ENCODE results near the gene TMEM179. TPM values are rescaled to one million over a fixed set of nuclear protein-coding genes. Genes with fewer than 3 reads are reported as not detected.

Gene TMEM179
- total and polyA plus RNA-seq, 10 of the 15 experiments (the other 5 are each of a cell fraction or from before 2014, with no cell fraction given) = not detected

DNA sequence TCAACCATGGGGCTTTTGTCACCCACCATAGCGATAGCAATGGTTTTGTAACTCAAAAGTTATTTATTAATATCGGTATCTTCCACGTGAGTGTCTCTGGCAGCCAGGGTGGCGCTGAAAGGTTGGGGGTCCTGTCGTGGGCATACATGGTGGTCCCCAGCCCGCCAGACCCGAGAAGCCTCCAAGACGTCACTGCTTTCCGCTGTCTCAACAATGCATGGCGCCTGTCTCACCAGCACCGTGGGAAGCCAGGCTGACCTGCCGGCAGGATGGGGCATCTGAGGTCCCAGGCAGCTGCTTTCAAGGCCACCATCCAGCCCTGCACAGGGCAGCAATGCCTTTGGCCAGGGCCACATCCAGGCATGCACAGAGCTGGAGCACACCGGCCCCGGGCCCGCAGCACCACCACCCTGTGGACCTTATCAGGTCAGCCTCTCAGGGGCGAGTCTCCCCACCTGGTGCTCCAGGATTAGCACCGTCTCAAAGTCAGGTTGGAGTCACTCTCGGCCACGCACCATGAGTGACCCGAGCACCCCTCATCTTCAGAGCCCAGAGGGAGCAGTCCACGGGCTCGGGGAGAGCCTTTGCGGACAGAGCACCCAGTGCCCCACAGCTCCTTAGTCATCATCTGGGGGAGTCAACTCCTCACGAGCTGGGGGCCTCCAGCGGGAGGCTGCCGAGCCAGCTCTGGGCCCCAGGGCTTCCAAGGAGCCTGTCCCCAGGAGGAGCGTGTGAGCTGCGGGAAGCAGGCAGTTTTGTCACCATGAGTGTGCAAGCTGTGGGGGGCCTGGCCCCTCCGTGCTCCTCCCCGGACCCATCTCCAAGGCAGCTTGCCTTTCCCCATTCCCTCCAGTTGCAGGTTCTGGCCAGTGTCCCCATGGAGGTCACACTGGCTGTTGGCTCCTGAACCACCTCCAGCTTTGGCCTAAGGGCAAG, 39.6 kb downstream of the TMEM179 start:
- intact Hi-C loops (cut with micrococcal nuclease; ENCODE audit: unreplicated experiment) (loop anchor here (1.0 to 2.0 kb wide), 2 partner anchors 428 to 487 kb away; no protein-coding TSS in a partner anchor), in situ Hi-C loops (cut with MboI) (loop anchor here (5.0 kb wide), 2 partner anchors 423 to 488 kb away; no protein-coding TSS in a partner anchor)
- Histone ChIP-seq H3K4me2 (ENCODE audit: control insufficient read depth, insufficient read depth) (no peak overlapping the region), H4K20me1 (ENCODE audit: control insufficient read depth, insufficient read depth) (no peaks in the 10 kb centered on the region), H3K4me3 (no peak overlapping the region), H3K9ac (ENCODE audit: control insufficient read depth, insufficient read depth, low read length) (no peak overlapping the region), H2AFZ (ENCODE audit: control insufficient read depth, low read depth, low read length) (no peak overlapping the region), H3K79me2 (ENCODE audit: control insufficient read depth, insufficient read depth, low read length) (no peaks in the 10 kb centered on the region), H3K9me3 (replicated peaks; ENCODE audit: control insufficient read depth, insufficient read depth, low read length) (no peaks in the 10 kb centered on the region), H3K36me3 (ENCODE audit: control insufficient read depth in 2 of 2, insufficient read depth in 2 of 2, low read length in 1 of 2) (no peaks in the 10 kb centered on the region), H3K27me3 (replicated peaks in 1 of 2; ENCODE audit: control insufficient read depth in 2 of 2, insufficient read depth in 2 of 2, low read length in 1 of 2) (peaks cover 0 to 8% of the 10 kb centered on the region in 2 experiments; a peak in 2 of 4 replicates), H3K27ac (ENCODE audit: control insufficient read depth, insufficient read depth) (no peak overlapping the region), H3K4me1 (ENCODE audit: control insufficient read depth, insufficient read depth, low read length) (no peaks in the 10 kb centered on the region)
- FAIRE-seq = no peak
- POLR2A ChIA-PET = no interaction called here
- RAD21 ChIA-PET (ENCODE audit: unreplicated experiment) = interaction anchor here (0.9 to 1.8 kb wide), 3 partner anchors 436 to 487 kb away, joined by 3 to 11 read pairs (median 3); no protein-coding TSS in a partner anchor
- ATAC-seq = no peak
- SMC1A ChIA-PET (ENCODE audit: uncharacterized antibody, unreplicated experiment) = interaction anchor here (1.0 kb wide), 1 partner anchor 471 kb away, joined by 3 read pairs; no protein-coding TSS in a partner anchor
- no peak for TF ChIP-seq POU2F2 (IDR thresholded peaks at IDR 0.05; ENCODE audit: borderline replicate concordance, low read depth, low read length)
- TF ChIP-seq RB1 (IDR thresholded peaks at IDR 0.05; ENCODE audit: borderline replicate concordance) = no peak
- TF ChIP-seq, protein P1, sequence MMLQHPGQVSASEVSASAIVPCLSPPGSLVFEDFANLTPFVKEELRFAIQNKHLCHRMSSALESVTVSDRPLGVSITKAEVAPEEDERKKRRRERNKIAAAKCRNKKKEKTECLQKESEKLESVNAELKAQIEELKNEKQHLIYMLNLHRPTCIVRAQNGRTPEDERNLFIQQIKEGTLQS (IDR thresholded peaks at IDR 0.05; ENCODE audit: borderline replicate concordance, extremely low read depth, low read depth, low read length) = no peak
- TF ChIP-seq EED (IDR thresholded peaks at IDR 0.05; ENCODE audit: low read depth) = no peak
- TF ChIP-seq BHLHE40 (IDR thresholded peaks at IDR 0.05; ENCODE audit: borderline replicate concordance in 1 of 2, low read depth in 2 of 2, low read length in 1 of 2) = no peak
- TF ChIP-seq, protein P2, sequence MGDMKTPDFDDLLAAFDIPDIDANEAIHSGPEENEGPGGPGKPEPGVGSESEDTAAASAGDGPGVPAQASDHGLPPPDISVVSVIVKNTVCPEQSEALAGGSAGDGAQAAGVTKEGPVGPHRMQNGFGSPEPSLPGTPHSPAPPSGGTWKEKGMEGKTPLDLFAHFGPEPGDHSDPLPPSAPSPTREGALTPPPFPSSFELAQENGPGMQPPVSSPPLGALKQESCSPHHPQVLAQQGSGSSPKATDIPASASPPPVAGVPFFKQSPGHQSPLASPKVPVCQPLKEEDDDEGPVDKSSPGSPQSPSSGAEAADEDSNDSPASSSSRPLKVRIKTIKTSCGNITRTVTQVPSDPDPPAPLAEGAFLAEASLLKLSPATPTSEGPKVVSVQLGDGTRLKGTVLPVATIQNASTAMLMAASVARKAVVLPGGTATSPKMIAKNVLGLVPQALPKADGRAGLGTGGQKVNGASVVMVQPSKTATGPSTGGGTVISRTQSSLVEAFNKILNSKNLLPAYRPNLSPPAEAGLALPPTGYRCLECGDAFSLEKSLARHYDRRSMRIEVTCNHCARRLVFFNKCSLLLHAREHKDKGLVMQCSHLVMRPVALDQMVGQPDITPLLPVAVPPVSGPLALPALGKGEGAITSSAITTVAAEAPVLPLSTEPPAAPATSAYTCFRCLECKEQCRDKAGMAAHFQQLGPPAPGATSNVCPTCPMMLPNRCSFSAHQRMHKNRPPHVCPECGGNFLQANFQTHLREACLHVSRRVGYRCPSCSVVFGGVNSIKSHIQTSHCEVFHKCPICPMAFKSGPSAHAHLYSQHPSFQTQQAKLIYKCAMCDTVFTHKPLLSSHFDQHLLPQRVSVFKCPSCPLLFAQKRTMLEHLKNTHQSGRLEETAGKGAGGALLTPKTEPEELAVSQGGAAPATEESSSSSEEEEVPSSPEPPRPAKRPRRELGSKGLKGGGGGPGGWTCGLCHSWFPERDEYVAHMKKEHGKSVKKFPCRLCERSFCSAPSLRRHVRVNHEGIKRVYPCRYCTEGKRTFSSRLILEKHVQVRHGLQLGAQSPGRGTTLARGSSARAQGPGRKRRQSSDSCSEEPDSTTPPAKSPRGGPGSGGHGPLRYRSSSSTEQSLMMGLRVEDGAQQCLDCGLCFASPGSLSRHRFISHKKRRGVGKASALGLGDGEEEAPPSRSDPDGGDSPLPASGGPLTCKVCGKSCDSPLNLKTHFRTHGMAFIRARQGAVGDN (IDR thresholded peaks at IDR 0.05) = no peak
- TF ChIP-seq GABPA (IDR thresholded peaks at IDR 0.05; ENCODE audit: low read depth) = no peak
- no peak for TF ChIP-seq SMARCA5 (IDR thresholded peaks at IDR 0.05)
- TF ChIP-seq RCOR1 (conservative IDR thresholded peaks at IDR 0.05; ENCODE audit: low read depth, low read length) = no peak
- no peak for TF ChIP-seq SREBF2 (IDR thresholded peaks at IDR 0.05; ENCODE audit: low read length)
- TF ChIP-seq ZSCAN29 (IDR thresholded peaks at IDR 0.05) = no peak
- TF ChIP-seq CHD4 (IDR thresholded peaks at IDR 0.05) = no peak
- no peak for TF ChIP-seq KLF5 (IDR thresholded peaks at IDR 0.05; ENCODE audit: partially characterized antibody)
- TF ChIP-seq LARP7 (IDR thresholded peaks at IDR 0.05) = no peak
- TF ChIP-seq RFX5 (IDR thresholded peaks at IDR 0.05; ENCODE audit: low read depth, low read length) = no peak
- DNase-seq (ENCODE audit: low read depth, low spot score) = no peak
- WGBS (ENCODE audit: insufficient coverage, insufficient replicate concordance, low lambda C conversion rate, missing lambda C conversion rate) = 38% methylated on average over 30 of the region's 30 CpGs
- BruUV-seq (replicated peaks) = no TSS peak
- CTCF ChIA-PET = interaction anchor here (0.7 to 2.3 kb wide), 3 partner anchors 15 to 488 kb away, joined by 3 to 25 read pairs (median 3); no protein-coding TSS in a partner anchor
